Activated T-cell treated with anti-CD3 and anti-CD28 coated beads, Interleukin-2, amount 50 U/mL, for 24 hours (primary cell): Measurements from ENCODE around the gene SHISAL1.

ENCODE experiments used
- DNase-seq: peaks from one replicate; pipeline ENCODE4 v3.0.0-alpha.2; 2020
- H3K27ac Mint-ChIP-seq: 2 replicates; pipeline ENCODE4 v1.8.0; 2020; ENCODE audit warnings: mild to moderate bottlenecking, mixed read lengths
- H3K27me3 Mint-ChIP-seq: 2 replicates; pipeline ENCODE4 v1.8.0; 2020; ENCODE audit warnings: mixed read lengths
- H3K36me3 Mint-ChIP-seq: 2 replicates; pipeline ENCODE4 v1.8.0; 2020; ENCODE audit warnings: low read depth, mixed read lengths
- H3K4me1 Mint-ChIP-seq: 2 replicates; pipeline ENCODE4 v1.8.0; 2020; ENCODE audit warnings: low read depth, mixed read lengths
- H3K4me3 Mint-ChIP-seq: 2 replicates; pipeline ENCODE4 v1.8.0; 2020; ENCODE audit warnings: mild to moderate bottlenecking, moderate library complexity, mixed read lengths
- H3K9me3 Mint-ChIP-seq: 2 replicates; pipeline ENCODE4 v1.8.0; 2020; ENCODE audit warnings: mixed read lengths

Gene SHISAL1

GRCh38 chr22:44276041-44276440 is 36.7 kb downstream of the SHISAL1 start:
- Mint-ChIP-seq H3K4me1 (no peaks in the 10 kb centered on the region), H3K36me3 (no peaks in the 10 kb centered on the region), H3K4me3 (no peak overlapping the region), H3K9me3 (no peaks in the 10 kb centered on the region), H3K27ac (no peak overlapping the region), H3K27me3 (peaks cover 10% of the 10 kb centered on the region)
- no peak for DNase-seq

DNA sequence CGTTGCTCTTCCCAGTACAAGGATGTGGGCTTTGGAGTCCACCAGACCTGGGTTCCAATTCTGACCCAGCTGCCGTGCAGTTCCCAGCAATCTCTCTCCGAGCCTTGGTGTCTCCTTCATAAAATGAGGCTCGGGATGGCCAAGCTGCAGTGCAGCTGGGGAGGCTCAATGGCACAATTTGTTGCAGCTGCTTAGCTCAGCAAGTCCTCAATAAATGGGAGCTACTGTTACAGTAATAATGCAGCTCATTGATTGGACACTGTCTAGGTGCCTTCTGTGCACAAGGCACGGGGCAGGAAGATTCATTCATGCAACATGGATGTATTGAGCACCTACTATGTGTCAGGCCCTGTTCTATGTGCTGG is 37.1 kb downstream of the SHISAL1 start:
- Mint-ChIP-seq H3K4me1 (no peaks in the 10 kb centered on the region), H3K36me3 (no peaks in the 10 kb centered on the region), H3K9me3 (no peaks in the 10 kb centered on the region), H3K27ac (no peak overlapping the region), H3K27me3 (peaks cover 10% of the 10 kb centered on the region), H3K4me3 (no peak overlapping the region)
- no peak for DNase-seq

GRCh38 chr22:44274918-44275630 is 37.7 kb downstream of the SHISAL1 start:
- H3K9me3 Mint-ChIP-seq = no peaks in the 10 kb centered on the region
- H3K4me3 Mint-ChIP-seq = no peak overlapping the region
- H3K36me3 Mint-ChIP-seq = no peaks in the 10 kb centered on the region
- no peak for DNase-seq
- H3K27ac Mint-ChIP-seq = no peak overlapping the region
- no peaks in the 10 kb centered on the region for H3K4me1 Mint-ChIP-seq
- peaks cover 10% of the 10 kb centered on the region for H3K27me3 Mint-ChIP-seq

DNA sequence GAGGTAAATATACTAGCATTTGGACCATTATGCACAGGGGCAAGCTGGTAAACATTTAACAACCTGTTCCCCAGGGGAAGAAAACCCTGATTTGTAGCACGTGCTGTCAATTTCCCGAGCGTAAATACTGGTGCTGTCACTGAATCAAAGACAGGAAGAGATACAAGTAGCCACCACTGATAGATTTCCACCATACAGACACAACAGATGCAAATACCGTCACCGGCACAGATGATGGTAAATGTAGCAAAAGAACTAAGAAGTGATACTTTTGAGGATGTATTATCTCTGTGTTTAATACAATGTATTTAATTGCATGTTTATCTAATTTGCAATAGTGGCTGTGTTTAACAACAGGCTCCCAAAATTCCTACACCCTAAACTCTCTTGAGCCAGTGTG is 39.6 kb downstream of the SHISAL1 start:
- peaks cover 8% of the 10 kb centered on the region for H3K27me3 Mint-ChIP-seq
- H3K36me3 Mint-ChIP-seq = no peaks in the 10 kb centered on the region
- DNase-seq = no peak
- no peaks in the 10 kb centered on the region for H3K9me3 Mint-ChIP-seq
- H3K4me1 Mint-ChIP-seq = no peaks in the 10 kb centered on the region
- H3K4me3 Mint-ChIP-seq = no peak overlapping the region
- no peak overlapping the region for H3K27ac Mint-ChIP-seq

GRCh38 chr22:44272401-44272771 is 40.4 kb downstream of the SHISAL1 start:
- no peaks in the 10 kb centered on the region for H3K36me3 Mint-ChIP-seq
- H3K4me1 Mint-ChIP-seq = no peaks in the 10 kb centered on the region
- H3K27me3 Mint-ChIP-seq = peaks cover 8% of the 10 kb centered on the region
- no peak overlapping the region for H3K27ac Mint-ChIP-seq
- no peaks in the 10 kb centered on the region for H3K9me3 Mint-ChIP-seq
- DNase-seq = no peak
- H3K4me3 Mint-ChIP-seq = no peak overlapping the region

GRCh38 chr22:44271732-44272400 is 40.9 kb downstream of the SHISAL1 start:
- Mint-ChIP-seq H3K4me3 (no peak overlapping the region), H3K36me3 (no peaks in the 10 kb centered on the region), H3K9me3 (no peaks in the 10 kb centered on the region), H3K27me3 (peaks cover 8% of the 10 kb centered on the region), H3K27ac (no peak overlapping the region), H3K4me1 (no peaks in the 10 kb centered on the region)
- DNase-seq = no peak

- Mint-ChIP-seq H3K27ac (no peak overlapping the region), H3K27me3 (peaks cover 3% of the 10 kb centered on the region), H3K4me3 (no peak overlapping the region), H3K9me3 (no peaks in the 10 kb centered on the region), H3K36me3 (no peaks in the 10 kb centered on the region), H3K4me1 (no peaks in the 10 kb centered on the region)
- no peak for DNase-seq
Measured at GRCh38 chr22:44271010-44271500, 41.7 kb downstream of the SHISAL1 start.

DNA sequence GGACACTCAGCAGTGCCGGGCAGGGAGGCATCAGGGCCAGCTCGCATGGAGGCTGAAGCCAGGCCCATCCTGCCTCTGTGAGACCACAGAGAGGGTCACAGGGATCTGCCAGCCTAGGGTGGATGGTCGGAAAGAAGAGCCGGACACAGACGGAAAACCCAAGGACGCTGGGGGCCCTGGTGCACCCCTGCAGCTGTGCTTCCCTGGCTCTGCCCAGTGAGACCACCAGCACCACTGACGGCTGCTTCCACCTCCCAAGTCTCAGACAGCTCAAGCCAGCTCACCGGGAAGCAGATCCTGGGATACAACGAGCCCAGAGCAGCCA is 42.2 kb downstream of the SHISAL1 start:
- no peak for DNase-seq
- Mint-ChIP-seq H3K36me3 (no peaks in the 10 kb centered on the region), H3K4me3 (no peak overlapping the region), H3K9me3 (no peaks in the 10 kb centered on the region), H3K27ac (no peak overlapping the region), H3K4me1 (no peaks in the 10 kb centered on the region), H3K27me3 (no peaks in the 10 kb centered on the region)

DNA sequence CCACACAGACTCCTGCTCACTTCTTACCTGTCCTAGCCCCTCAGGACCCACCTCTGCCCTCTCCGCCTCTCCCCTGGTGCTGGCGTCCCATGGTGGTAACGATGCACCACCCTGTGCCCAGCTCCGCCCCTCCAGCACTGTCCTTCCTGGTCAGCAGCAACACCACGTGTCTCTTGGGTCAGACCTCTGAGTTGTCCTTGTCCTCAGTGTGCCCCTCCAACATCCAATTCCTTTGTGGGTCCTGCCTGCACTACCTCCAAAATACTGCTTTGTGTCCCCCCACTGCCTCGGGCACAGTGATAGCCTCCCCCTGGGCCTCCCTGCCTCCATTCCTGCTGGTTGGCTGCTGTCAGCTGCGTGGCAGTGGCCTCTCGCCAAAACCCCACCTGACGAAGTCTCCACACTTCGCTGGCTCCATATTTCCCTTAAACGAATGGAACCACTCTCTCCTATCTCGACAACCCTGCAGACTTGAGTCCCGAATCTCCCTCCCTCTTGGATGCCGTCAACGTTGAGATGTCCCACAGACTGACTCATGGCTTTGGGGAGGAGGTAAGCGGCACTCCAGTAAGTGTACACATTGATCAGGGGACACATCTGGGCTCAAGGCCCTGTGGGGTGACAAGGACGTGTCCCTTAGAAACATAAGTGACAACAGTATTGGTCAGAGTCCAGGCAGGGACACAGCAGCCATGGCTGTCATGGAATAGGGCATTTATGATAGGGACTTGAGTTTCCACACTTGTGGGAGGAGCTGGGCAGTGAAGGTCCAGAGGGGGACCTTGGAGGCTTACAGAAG is 42.8 kb downstream of the SHISAL1 start:
- H3K27ac Mint-ChIP-seq = no peak overlapping the region
- H3K9me3 Mint-ChIP-seq = no peaks in the 10 kb centered on the region
- no peaks in the 10 kb centered on the region for H3K27me3 Mint-ChIP-seq

DNA sequence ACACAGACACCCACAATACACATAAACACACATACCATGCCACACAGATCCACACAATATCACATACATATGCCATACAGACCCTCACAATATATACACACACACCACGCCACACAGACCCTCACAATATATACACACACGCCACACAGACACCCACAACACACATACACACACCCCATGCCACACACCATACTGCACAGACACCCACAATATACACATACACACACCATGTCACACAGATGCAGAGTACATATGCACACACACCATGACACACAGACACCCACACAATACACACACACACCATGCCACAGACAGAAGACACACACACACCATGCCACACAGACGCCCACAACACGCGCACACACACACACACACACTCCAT is 43.6 kb downstream of the SHISAL1 start:
- H3K4me1 Mint-ChIP-seq = no peaks in the 10 kb centered on the region
- H3K27me3 Mint-ChIP-seq = no peaks in the 10 kb centered on the region
- H3K4me3 Mint-ChIP-seq = no peak overlapping the region
- no peaks in the 10 kb centered on the region for H3K36me3 Mint-ChIP-seq
- DNase-seq = no peak
- no peaks in the 10 kb centered on the region for H3K9me3 Mint-ChIP-seq
- no peak overlapping the region for H3K27ac Mint-ChIP-seq

More for the DNA sequence above, 42.8 kb downstream of the SHISAL1 start:
- no peak for DNase-seq
- Mint-ChIP-seq H3K4me1 (no peaks in the 10 kb centered on the region), H3K4me3 (no peak overlapping the region), H3K36me3 (no peaks in the 10 kb centered on the region)

GRCh38 chr22:44268431-44269116 is 44.2 kb downstream of the SHISAL1 start:
- H3K4me1 Mint-ChIP-seq = no peaks in the 10 kb centered on the region
- H3K27ac Mint-ChIP-seq = no peak overlapping the region
- DNase-seq = no peak
- H3K36me3 Mint-ChIP-seq = no peaks in the 10 kb centered on the region
- no peaks in the 10 kb centered on the region for H3K27me3 Mint-ChIP-seq
- H3K9me3 Mint-ChIP-seq = no peaks in the 10 kb centered on the region
- no peak overlapping the region for H3K4me3 Mint-ChIP-seq

DNA sequence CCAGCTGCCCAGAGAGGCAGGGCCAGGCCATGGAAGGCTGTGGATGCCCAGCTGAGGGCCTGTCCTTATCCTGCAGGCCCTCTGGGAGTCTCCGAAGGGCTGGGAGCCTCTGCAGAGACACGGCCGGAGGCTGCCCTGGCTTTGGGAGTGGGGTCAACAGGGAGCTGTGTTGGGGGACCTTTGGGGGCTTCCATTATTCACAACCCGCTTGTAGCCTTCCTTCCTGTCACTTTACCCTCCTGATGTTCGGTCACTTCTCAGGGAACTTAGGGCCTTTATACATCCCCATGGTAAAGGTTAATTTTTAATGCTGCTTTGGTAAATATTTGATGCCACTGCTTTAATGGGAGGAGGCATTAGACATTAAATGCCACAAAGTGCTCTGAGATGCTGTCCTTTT is 44.9 kb downstream of the SHISAL1 start:
- no peak for DNase-seq
- no peaks in the 10 kb centered on the region for H3K4me1 Mint-ChIP-seq
- H3K9me3 Mint-ChIP-seq = no peaks in the 10 kb centered on the region
- no peaks in the 10 kb centered on the region for H3K27me3 Mint-ChIP-seq
- no peak overlapping the region for H3K4me3 Mint-ChIP-seq
- H3K27ac Mint-ChIP-seq = no peak overlapping the region
- no peaks in the 10 kb centered on the region for H3K36me3 Mint-ChIP-seq

GRCh38 chr22:44266796-44267760 is 45.7 kb downstream of the SHISAL1 start:
- Mint-ChIP-seq H3K4me1 (no peaks in the 10 kb centered on the region), H3K36me3 (no peaks in the 10 kb centered on the region), H3K27ac (no peak overlapping the region), H3K27me3 (no peaks in the 10 kb centered on the region), H3K9me3 (no peaks in the 10 kb centered on the region), H3K4me3 (no peak overlapping the region)
- DNase-seq = no peak

- Mint-ChIP-seq H3K4me1 (no peaks in the 10 kb centered on the region), H3K4me3 (no peak overlapping the region), H3K9me3 (no peaks in the 10 kb centered on the region), H3K36me3 (no peaks in the 10 kb centered on the region), H3K27me3 (no peaks in the 10 kb centered on the region), H3K27ac (no peak overlapping the region)
- DNase-seq = no peak
Measured at GRCh38 chr22:44263547-44263946, 49.2 kb downstream of the SHISAL1 start.
